Nephron (organoid): Measurements from ENCODE around the gene DEPP1.
A peak's percentile ranks its signal among the peaks of the same experiment; 100 is the strongest.

ENCODE experiments used
- H3K27ac Mint-ChIP-seq, 3 experiments: 2 replicates each; pipeline ENCODE4 v1.8.0; 2020; ENCODE audit warnings: mixed read lengths in 3 of 3, mild to moderate bottlenecking in 2 of 3, moderate library complexity in 1 of 3
- H3K27me3 Mint-ChIP-seq: 2 replicates; pipeline ENCODE4 v1.8.0; 2021; ENCODE audit warnings: low read depth, mild to moderate bottlenecking, moderate library complexity, mixed read lengths
- H3K36me3 Mint-ChIP-seq: 2 replicates; pipeline ENCODE4 v1.8.0; 2020; ENCODE audit warnings: low read depth, mixed read lengths
- H3K4me1 Mint-ChIP-seq: 2 replicates; pipeline ENCODE4 v1.8.0; 2020; ENCODE audit warnings: mixed read lengths
- H3K4me3 Mint-ChIP-seq, 3 experiments: 2 replicates each; pipeline ENCODE4 v1.8.0; 2020; ENCODE audit warnings: mild to moderate bottlenecking in 3 of 3, mixed read lengths in 3 of 3, moderate library complexity in 2 of 3
- H3K9me3 Mint-ChIP-seq: 2 replicates; pipeline ENCODE4 v1.8.0; 2020; ENCODE audit warnings: mixed read lengths
- CTCF ChIP-seq, 3 experiments: fragments of 200-600 bp; sonication (generic); IDR thresholded peaks; one replicate each; pipeline ENCODE4 v1.5.0; 2021; ENCODE audit warnings: antibody characterized with exemption in 3 of 3; ENCODE audit not compliant: unreplicated experiment in 3 of 3

The DEPP1 gene

GRCh38 chr10:44966816-44967509 lies 11.6 kb downstream of the DEPP1 start:
- Mint-ChIP-seq H3K4me1 (peaks cover 81% of the 10 kb centered on the region), H3K4me3 (peak overlapping the region in 1 of 3 experiments; percentile 47), H3K9me3 (no peaks in the 10 kb centered on the region), H3K27ac (peak overlapping the region; percentile 91 to 96 (median 92)), H3K27me3 (no peaks in the 10 kb centered on the region), H3K36me3 (peaks cover 27% of the 10 kb centered on the region)
- peak in 2 of 3 experiments; percentile 14 to 44 for TF ChIP-seq CTCF (IDR thresholded peaks at IDR 0.05; ENCODE audit: unreplicated experiment in 3 of 3)

GRCh38 chr10:44966129-44966815 lies 12.3 kb downstream of the DEPP1 start:
- Mint-ChIP-seq H3K27me3 (no peaks in the 10 kb centered on the region), H3K27ac (peak overlapping the region; percentile 91 to 96 (median 92)), H3K4me1 (peaks cover 88% of the 10 kb centered on the region), H3K9me3 (no peaks in the 10 kb centered on the region), H3K4me3 (peak overlapping the region in 2 of 3 experiments; percentile 56 to 76), H3K36me3 (peaks cover 24% of the 10 kb centered on the region)
- TF ChIP-seq CTCF (IDR thresholded peaks at IDR 0.05; ENCODE audit: unreplicated experiment in 3 of 3): no peak

- Mint-ChIP-seq H3K36me3 (peaks cover 18% of the 10 kb centered on the region), H3K4me1 (peaks cover 89% of the 10 kb centered on the region), H3K9me3 (no peaks in the 10 kb centered on the region), H3K4me3 (peak overlapping the region; percentile 48 to 76 (median 56)), H3K27ac (peak overlapping the region; percentile 91 to 96 (median 92)), H3K27me3 (no peaks in the 10 kb centered on the region)
- no peak for TF ChIP-seq CTCF (IDR thresholded peaks at IDR 0.05; ENCODE audit: unreplicated experiment in 3 of 3)
These were observed 12.9 kb downstream of the DEPP1 start for GRCh38 chr10:44965651-44966097.

- no peaks in the 10 kb centered on the region for H3K9me3 Mint-ChIP-seq
- no peak for TF ChIP-seq CTCF (IDR thresholded peaks at IDR 0.05; ENCODE audit: unreplicated experiment in 3 of 3)
- peak overlapping the region in 1 of 3 experiments; percentile 93 for H3K4me3 Mint-ChIP-seq
- H3K27me3 Mint-ChIP-seq: no peaks in the 10 kb centered on the region
- H3K4me1 Mint-ChIP-seq: peaks cover 93% of the 10 kb centered on the region
- peak overlapping the region; percentile 91 to 96 (median 92) for H3K27ac Mint-ChIP-seq
- H3K36me3 Mint-ChIP-seq: peaks cover 14% of the 10 kb centered on the region
These were observed 13.5 kb downstream of the DEPP1 start for GRCh38 chr10:44965104-44965503.

GRCh38 chr10:44963772-44964633 lies 14.6 kb downstream of the DEPP1 start:
- Mint-ChIP-seq H3K36me3 (peaks cover 4% of the 10 kb centered on the region), H3K4me3 (peak overlapping the region; percentile 53 to 93 (median 67)), H3K9me3 (no peaks in the 10 kb centered on the region), H3K27me3 (no peaks in the 10 kb centered on the region), H3K4me1 (peaks cover 91% of the 10 kb centered on the region), H3K27ac (peak overlapping the region; percentile 91 to 96 (median 92))
- TF ChIP-seq CTCF (IDR thresholded peaks at IDR 0.05; ENCODE audit: unreplicated experiment in 3 of 3): no peak
